22Rv1 (cell line): ENCODE data around the gene FBXO10.

Source experiments
- ZFX ChIP-seq: fragments of 450-650 bp; IDR thresholded peaks from 2 replicates; pipeline ENCODE4 v1.6.1; 2017; ENCODE audit warnings: antibody characterized with exemption, borderline replicate concordance
- TF ChIP-seq, protein P1 (sequence below): fragments of 450-650 bp; IDR thresholded peaks from 2 replicates; pipeline ENCODE4 v1.5.1; 2017; ENCODE audit warnings: mild to moderate bottlenecking

DNA sequence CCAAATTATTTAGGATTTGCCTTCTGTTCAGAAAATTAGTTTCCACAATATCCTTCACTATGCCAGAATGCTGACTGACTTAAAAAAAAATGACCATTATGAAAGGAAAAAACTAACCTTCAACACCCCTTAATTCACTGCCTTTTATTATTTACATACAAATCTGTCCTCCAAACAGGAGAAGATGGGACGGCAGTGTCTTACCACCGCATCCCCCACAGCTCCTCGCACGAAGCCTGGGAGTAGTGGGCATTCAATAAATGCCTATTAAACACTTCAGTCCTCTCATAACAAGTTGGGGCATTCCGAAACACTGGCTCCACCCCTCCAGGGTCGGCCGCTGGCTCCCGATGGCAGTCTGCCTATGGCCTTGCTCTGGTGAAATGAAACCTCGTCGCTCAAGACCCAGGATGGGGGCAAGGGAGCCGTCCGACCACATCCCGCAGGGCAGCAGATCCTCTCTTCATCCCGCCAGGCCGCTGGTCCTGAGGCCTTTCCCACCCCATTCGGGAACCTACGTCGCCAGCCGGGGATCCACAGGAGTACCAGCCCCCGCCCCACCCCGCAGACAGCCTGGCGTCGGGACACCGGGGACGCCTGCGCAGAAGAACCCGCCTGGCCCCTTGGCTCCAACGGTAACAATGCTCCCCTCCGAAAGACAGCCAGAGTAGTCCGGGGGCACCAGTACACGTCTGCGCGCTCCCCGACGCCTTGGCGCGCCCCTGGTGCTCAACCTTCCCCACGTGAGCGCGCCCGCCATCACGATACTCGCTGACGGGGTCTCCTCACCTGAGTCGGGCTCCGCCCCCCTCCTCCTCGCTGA is 111.5 kb downstream of the FBXO10 start:
- TF ChIP-seq, protein P1, sequence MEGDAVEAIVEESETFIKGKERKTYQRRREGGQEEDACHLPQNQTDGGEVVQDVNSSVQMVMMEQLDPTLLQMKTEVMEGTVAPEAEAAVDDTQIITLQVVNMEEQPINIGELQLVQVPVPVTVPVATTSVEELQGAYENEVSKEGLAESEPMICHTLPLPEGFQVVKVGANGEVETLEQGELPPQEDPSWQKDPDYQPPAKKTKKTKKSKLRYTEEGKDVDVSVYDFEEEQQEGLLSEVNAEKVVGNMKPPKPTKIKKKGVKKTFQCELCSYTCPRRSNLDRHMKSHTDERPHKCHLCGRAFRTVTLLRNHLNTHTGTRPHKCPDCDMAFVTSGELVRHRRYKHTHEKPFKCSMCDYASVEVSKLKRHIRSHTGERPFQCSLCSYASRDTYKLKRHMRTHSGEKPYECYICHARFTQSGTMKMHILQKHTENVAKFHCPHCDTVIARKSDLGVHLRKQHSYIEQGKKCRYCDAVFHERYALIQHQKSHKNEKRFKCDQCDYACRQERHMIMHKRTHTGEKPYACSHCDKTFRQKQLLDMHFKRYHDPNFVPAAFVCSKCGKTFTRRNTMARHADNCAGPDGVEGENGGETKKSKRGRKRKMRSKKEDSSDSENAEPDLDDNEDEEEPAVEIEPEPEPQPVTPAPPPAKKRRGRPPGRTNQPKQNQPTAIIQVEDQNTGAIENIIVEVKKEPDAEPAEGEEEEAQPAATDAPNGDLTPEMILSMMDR = no peak
- TF ChIP-seq ZFX = no peak
